Prostate gland (tissue), 2 donors: ENCODE results near the gene EYA4.

ENCODE experiments used
- POLR2A ChIP-seq: fragments of 450-650 bp; IDR thresholded peaks from one replicate; pipeline ENCODE4 v1.6.1; 2016; ENCODE audit warnings: antibody characterized with exemption, mild to moderate bottlenecking
- POLR2AphosphoS5 ChIP-seq: sonication (generic); formaldehyde crosslinking; IDR thresholded peaks from one replicate; pipeline ENCODE4 v1.6.1; 2017; ENCODE audit warnings: antibody characterized with exemption
- TF ChIP-seq, protein P1 (sequence below), 4 experiments: fragments of 200-600 bp in 2 of 4; fragments of 450-650 bp in 2 of 4; sonication (generic) in 2 of 4; IDR thresholded peaks; 1 replicate in 3 of 4; 2 replicates in 1 of 4; pipeline ENCODE4 v1.5.1; 2016 to 2019; ENCODE audit warnings: antibody characterized with exemption in 4 of 4, mild to moderate bottlenecking in 2 of 4, moderate library complexity in 2 of 4

GRCh38 chr6:133257545-133258105, 16.5 kb downstream of the EYA4 start:
- TF ChIP-seq, protein P1, sequence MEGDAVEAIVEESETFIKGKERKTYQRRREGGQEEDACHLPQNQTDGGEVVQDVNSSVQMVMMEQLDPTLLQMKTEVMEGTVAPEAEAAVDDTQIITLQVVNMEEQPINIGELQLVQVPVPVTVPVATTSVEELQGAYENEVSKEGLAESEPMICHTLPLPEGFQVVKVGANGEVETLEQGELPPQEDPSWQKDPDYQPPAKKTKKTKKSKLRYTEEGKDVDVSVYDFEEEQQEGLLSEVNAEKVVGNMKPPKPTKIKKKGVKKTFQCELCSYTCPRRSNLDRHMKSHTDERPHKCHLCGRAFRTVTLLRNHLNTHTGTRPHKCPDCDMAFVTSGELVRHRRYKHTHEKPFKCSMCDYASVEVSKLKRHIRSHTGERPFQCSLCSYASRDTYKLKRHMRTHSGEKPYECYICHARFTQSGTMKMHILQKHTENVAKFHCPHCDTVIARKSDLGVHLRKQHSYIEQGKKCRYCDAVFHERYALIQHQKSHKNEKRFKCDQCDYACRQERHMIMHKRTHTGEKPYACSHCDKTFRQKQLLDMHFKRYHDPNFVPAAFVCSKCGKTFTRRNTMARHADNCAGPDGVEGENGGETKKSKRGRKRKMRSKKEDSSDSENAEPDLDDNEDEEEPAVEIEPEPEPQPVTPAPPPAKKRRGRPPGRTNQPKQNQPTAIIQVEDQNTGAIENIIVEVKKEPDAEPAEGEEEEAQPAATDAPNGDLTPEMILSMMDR (IDR thresholded peaks at IDR 0.05): no peak
- TF ChIP-seq POLR2A: no peak
- no peak for TF ChIP-seq POLR2AphosphoS5
